Immature natural killer cell (primary cell): ENCODE data around the gene ZBTB16. TPM values are rescaled to one million over a fixed set of nuclear protein-coding genes. Genes with fewer than 3 reads are reported as not detected.

ENCODE experiments used
- DNase-seq, 3 donors: peaks; one replicate each; pipeline ENCODE4 v3.0.0; 2022; ENCODE audit warnings: mixed read lengths in 1 of 3
- H3K27ac Mint-ChIP-seq, 6 donors: one replicate each; pipeline ENCODE4 v1.8.0; 2020; ENCODE audit warnings: mixed read lengths in 6 of 6, mild to moderate bottlenecking in 5 of 6, inconsistent platforms in 4 of 6, moderate library complexity in 3 of 6
- H3K27me3 Mint-ChIP-seq, 3 donors: one replicate each; pipeline ENCODE4 v1.8.0; 2020 to 2021; ENCODE audit warnings: low read depth in 3 of 3, mild to moderate bottlenecking in 3 of 3, mixed read lengths in 3 of 3, moderate library complexity in 3 of 3, inconsistent platforms in 1 of 3
- H3K36me3 Mint-ChIP-seq, 3 donors: one replicate each; pipeline ENCODE4 v1.8.0; 2020; ENCODE audit warnings: mixed read lengths in 3 of 3, inconsistent platforms in 2 of 3, mild to moderate bottlenecking in 2 of 3
- H3K4me1 Mint-ChIP-seq, 2 donors: one replicate each; pipeline ENCODE4 v1.8.0; 2020; ENCODE audit warnings: inconsistent platforms in 2 of 2, mild to moderate bottlenecking in 2 of 2, mixed read lengths in 2 of 2, moderate library complexity in 1 of 2
- H3K4me3 Mint-ChIP-seq, 5 donors: one replicate each; pipeline ENCODE4 v1.8.0; 2020; ENCODE audit warnings: mild to moderate bottlenecking in 5 of 5, mixed read lengths in 5 of 5, inconsistent platforms in 3 of 5, moderate library complexity in 3 of 5
- H3K9me3 Mint-ChIP-seq, 6 donors: one replicate each; pipeline ENCODE4 v1.8.0; 2020; ENCODE audit warnings: mild to moderate bottlenecking in 6 of 6, mixed read lengths in 6 of 6, inconsistent platforms in 4 of 6, moderate library complexity in 3 of 6
- polyA plus RNA-seq, 3 donors: library from polyadenylated mRNA; unstranded; fragments of 300-500 nt; fragmentation: Illumina TruSeq; gene quantifications; one replicate each; pipeline ENCODE4 v1.2.3, GENCODE V29; 2021

ZBTB16 gene
- polyA plus RNA-seq, 3 donors from 2014 or later, result 90.4 to 197 (median 92.5) TPM

- no peak for DNase-seq
These were observed 122.2 kb downstream of the ZBTB16 start for GRCh38 chr11:114181752-114182151.

GRCh38 chr11:114182471-114183043, 123.0 kb downstream of the ZBTB16 start:
- Mint-ChIP-seq H3K36me3 (peaks cover 0 to 8% (median 3%) of the 10 kb centered on the region in 3 donors), H3K27ac (peak overlapping the region; percentile 89 to 99 (median 96)), H3K27me3 (peaks cover 3 to 26% (median 8%) of the 10 kb centered on the region in 3 donors), H3K4me1 (peaks cover 97 to 100% of the 10 kb centered on the region in 2 donors), H3K4me3 (peak overlapping the region; percentile 60 to 76 (median 69)), H3K9me3 (no peaks in the 10 kb centered on the region)
- no peak for DNase-seq

More at GRCh38 chr11:114181752-114182151, 122.2 kb downstream of the ZBTB16 start:
- Mint-ChIP-seq H3K27me3 (peaks cover 3 to 23% (median 8%) of the 10 kb centered on the region in 3 donors), H3K36me3 (peaks cover 0 to 3% (median under 1%) of the 10 kb centered on the region in 3 donors), H3K4me3 (peak overlapping the region in 4 of 5 donors; percentile 6 to 76 (median 58)), H3K9me3 (no peaks in the 10 kb centered on the region), H3K27ac (peak overlapping the region; percentile 89 to 99 (median 96)), H3K4me1 (peaks cover 93 to 100% of the 10 kb centered on the region in 2 donors)

GRCh38 chr11:114183044-114183511, 123.6 kb downstream of the ZBTB16 start:
- Mint-ChIP-seq H3K27ac (peak overlapping the region; percentile 89 to 99 (median 96)), H3K4me3 (peak overlapping the region; percentile 60 to 76 (median 69)), H3K9me3 (no peaks in the 10 kb centered on the region), H3K4me1 (peaks cover 98 to 100% of the 10 kb centered on the region in 2 donors), H3K36me3 (peaks cover 0 to 9% (median 5%) of the 10 kb centered on the region in 3 donors), H3K27me3 (peaks cover 3 to 25% (median 8%) of the 10 kb centered on the region in 3 donors)
- DNase-seq, result peak; percentile 78 to 84 (median 84)

- peak; percentile 79 to 82 (median 81) for DNase-seq
- Mint-ChIP-seq H3K9me3 (no peaks in the 10 kb centered on the region), H3K36me3 (peaks cover 4 to 17% (median 5%) of the 10 kb centered on the region in 3 donors), H3K27me3 (peaks cover 3 to 30% (median 8%) of the 10 kb centered on the region in 3 donors), H3K4me1 (peaks cover 97 to 100% of the 10 kb centered on the region in 2 donors), H3K4me3 (peak overlapping the region; percentile 48 to 72 (median 61)), H3K27ac (peak overlapping the region; percentile 93 to 99 (median 96))
These were observed 125.9 kb downstream of the ZBTB16 start for GRCh38 chr11:114185436-114185835.

- Mint-ChIP-seq H3K4me3 (peak overlapping the region; percentile 48 to 70 (median 63)), H3K27ac (peak overlapping the region; percentile 93 to 99 (median 96)), H3K4me1 (peaks cover 90 to 100% of the 10 kb centered on the region in 2 donors), H3K36me3 (peaks cover 8 to 31% (median 15%) of the 10 kb centered on the region in 3 donors), H3K27me3 (peaks cover 3 to 26% (median 6%) of the 10 kb centered on the region in 3 donors), H3K9me3 (no peaks in the 10 kb centered on the region)
- peak; percentile 61 to 69 (median 65) for DNase-seq
These were observed 127.7 kb downstream of the ZBTB16 start for GRCh38 chr11:114187173-114187572.

- Mint-ChIP-seq H3K4me1 (peaks cover 85 to 100% of the 10 kb centered on the region in 2 donors), H3K4me3 (peak overlapping the region in 4 of 5 donors; percentile 3 to 60 (median 22)), H3K9me3 (no peaks in the 10 kb centered on the region)
These were observed 129.5 kb downstream of the ZBTB16 start for GRCh38 chr11:114188851-114189570.

GRCh38 chr11:114190630-114191029, 131.1 kb downstream of the ZBTB16 start:
- peaks cover 8 to 32% (median 23%) of the 10 kb centered on the region in 3 donors for H3K36me3 Mint-ChIP-seq
- DNase-seq, result no peak
- H3K27me3 Mint-ChIP-seq, result peaks cover 0 to 19% (median 8%) of the 10 kb centered on the region in 3 donors
- H3K4me3 Mint-ChIP-seq, result no peak overlapping the region
- peaks cover 82 to 100% of the 10 kb centered on the region in 2 donors for H3K4me1 Mint-ChIP-seq
- H3K9me3 Mint-ChIP-seq, result no peaks in the 10 kb centered on the region
- H3K27ac Mint-ChIP-seq, result peak overlapping the region; percentile 15 to 77 (median 70)

More at GRCh38 chr11:114188851-114189570, 129.5 kb downstream of the ZBTB16 start:
- peak overlapping the region; percentile 28 to 97 (median 88) for H3K27ac Mint-ChIP-seq
- H3K27me3 Mint-ChIP-seq, result peaks cover 3 to 21% (median 8%) of the 10 kb centered on the region in 3 donors
- peaks cover 8 to 32% (median 23%) of the 10 kb centered on the region in 3 donors for H3K36me3 Mint-ChIP-seq
- DNase-seq, result peak; percentile 52 to 67 (median 57)

GRCh38 chr11:114191893-114192292, 132.4 kb downstream of the ZBTB16 start:
- DNase-seq, result no peak
- Mint-ChIP-seq H3K4me1 (peaks cover 75 to 100% of the 10 kb centered on the region in 2 donors), H3K4me3 (no peak overlapping the region), H3K36me3 (peaks cover 8 to 31% (median 23%) of the 10 kb centered on the region in 3 donors), H3K9me3 (no peaks in the 10 kb centered on the region), H3K27ac (peak overlapping the region; percentile 39 to 84 (median 58)), H3K27me3 (peaks cover 0 to 14% (median 4%) of the 10 kb centered on the region in 3 donors)

GRCh38 chr11:114192841-114193389, 133.4 kb downstream of the ZBTB16 start:
- no peaks in the 10 kb centered on the region for H3K9me3 Mint-ChIP-seq

GRCh38 chr11:114193730-114194679, 134.5 kb downstream of the ZBTB16 start:
- H3K36me3 Mint-ChIP-seq, result peaks cover 8 to 21% (median 20%) of the 10 kb centered on the region in 3 donors
- no peak for DNase-seq
- H3K4me1 Mint-ChIP-seq, result peaks cover 66 to 93% of the 10 kb centered on the region in 2 donors
- H3K9me3 Mint-ChIP-seq, result no peaks in the 10 kb centered on the region
- no peak overlapping the region for H3K4me3 Mint-ChIP-seq
- peaks cover 0 to 9% (median 4%) of the 10 kb centered on the region in 3 donors for H3K27me3 Mint-ChIP-seq
- peak overlapping the region; percentile 71 to 88 (median 76) for H3K27ac Mint-ChIP-seq

More at GRCh38 chr11:114192841-114193389, 133.4 kb downstream of the ZBTB16 start:
- Mint-ChIP-seq H3K27ac (peak overlapping the region; percentile 22 to 88 (median 62)), H3K27me3 (peaks cover 0 to 12% (median 4%) of the 10 kb centered on the region in 3 donors), H3K4me1 (peaks cover 72 to 100% of the 10 kb centered on the region in 2 donors), H3K36me3 (peaks cover 8 to 23% (median 22%) of the 10 kb centered on the region in 3 donors), H3K4me3 (peak overlapping the region in 1 of 5 donors; percentile 35)
- DNase-seq, result no peak

- H3K27ac Mint-ChIP-seq, result peak overlapping the region; percentile 53 to 93 (median 81)
- peaks cover 0 to 5% (median 4%) of the 10 kb centered on the region in 3 donors for H3K27me3 Mint-ChIP-seq
These were observed 135.2 kb downstream of the ZBTB16 start for GRCh38 chr11:114194702-114195101.

GRCh38 chr11:114195151-114195550, 135.6 kb downstream of the ZBTB16 start:
- Mint-ChIP-seq H3K9me3 (no peaks in the 10 kb centered on the region), H3K4me3 (no peak overlapping the region), H3K36me3 (peaks cover 4 to 20% (median 16%) of the 10 kb centered on the region in 3 donors), H3K4me1 (peaks cover 55 to 83% of the 10 kb centered on the region in 2 donors), H3K27me3 (peaks cover 0 to 4% (median 4%) of the 10 kb centered on the region in 3 donors), H3K27ac (peak overlapping the region; percentile 51 to 93 (median 68))
- no peak for DNase-seq

More at GRCh38 chr11:114194702-114195101, 135.2 kb downstream of the ZBTB16 start:
- no peak overlapping the region for H3K4me3 Mint-ChIP-seq
- DNase-seq, result no peak
- peaks cover 4 to 20% (median 17%) of the 10 kb centered on the region in 3 donors for H3K36me3 Mint-ChIP-seq
- no peaks in the 10 kb centered on the region for H3K9me3 Mint-ChIP-seq
- H3K4me1 Mint-ChIP-seq, result peaks cover 59 to 86% of the 10 kb centered on the region in 2 donors
